SK-N-SH treated with all-trans-retinoic acid at 6 μM for 48 hours (cell line): ENCODE results near the gene PID1.

Source experiments
- ARNTL ChIP-seq: fragments of 450-650 bp; formaldehyde crosslinking; IDR thresholded peaks from 2 replicates; pipeline ENCODE4 v1.5.0; 2020; ENCODE audit warnings: low read depth, mild to moderate bottlenecking, moderate library complexity, borderline replicate concordance
- BACH2 ChIP-seq: fragments of 250-450 bp; sonication (Bioruptor Pico); IDR thresholded peaks from 2 replicates; pipeline ENCODE4 v1.9.0; 2021; ENCODE audit warnings: mild to moderate bottlenecking, borderline replicate concordance
- GLIS3 ChIP-seq: fragments of 250-450 bp; sonication (Bioruptor Pico); IDR thresholded peaks from 2 replicates; pipeline ENCODE4 v1.5.0; 2020; ENCODE audit warnings: mild to moderate bottlenecking, moderate library complexity
- OSR1 ChIP-seq: fragments of 250-450 bp; sonication (Bioruptor Pico); IDR thresholded peaks from 2 replicates; pipeline ENCODE4 v1.8.0; 2022; ENCODE audit warnings: moderate library complexity, mild to moderate bottlenecking, inconsistent platforms
- PATZ1 ChIP-seq: fragments of 250-450 bp; sonication (Bioruptor Pico); IDR thresholded peaks from 2 replicates; pipeline ENCODE4 v1.8.0; 2020; ENCODE audit warnings: mild to moderate bottlenecking, moderate library complexity, borderline replicate concordance
- POU6F1 ChIP-seq: fragments of 250-450 bp; sonication (Bioruptor Pico); IDR thresholded peaks from 2 replicates; pipeline ENCODE4 v1.8.0; 2021; ENCODE audit warnings: low read depth, mild to moderate bottlenecking, moderate library complexity, borderline replicate concordance
- SNAI2 ChIP-seq: fragments of 250-450 bp; sonication (Bioruptor Pico); IDR thresholded peaks from 2 replicates; pipeline ENCODE4 v1.5.0; 2020; ENCODE audit warnings: mild to moderate bottlenecking, moderate library complexity
- TCF4 ChIP-seq: fragments of 250-450 bp; sonication (Bioruptor Pico); IDR thresholded peaks from 2 replicates; pipeline ENCODE4 v1.8.0; 2021; ENCODE audit warnings: mild to moderate bottlenecking, moderate library complexity, borderline replicate concordance
- TSHZ2 ChIP-seq: fragments of 250-450 bp; sonication (Bioruptor Pico); IDR thresholded peaks from 2 replicates; pipeline ENCODE4 v1.5.0; 2020; ENCODE audit warnings: mild to moderate bottlenecking, moderate library complexity
- ZNF565 ChIP-seq: fragments of 450-650 bp; formaldehyde crosslinking; conservative IDR thresholded peaks from 2 replicates; pipeline ENCODE4 v1.5.0; 2020; ENCODE audit warnings: low read depth, mild to moderate bottlenecking, moderate library complexity

- TF ChIP-seq OSR1 (CRISPR knock-in tag) (no peak), POU6F1 (CRISPR knock-in tag) (no peak), ARNTL (CRISPR knock-in tag) (no peak), PATZ1 (CRISPR knock-in tag) (no peak), ZNF565 (CRISPR knock-in tag) (no peak), TCF4 (no peak), GLIS3 (CRISPR knock-in tag) (no peak), SNAI2 (CRISPR knock-in tag) (no peak), BACH2 (no peak), TSHZ2 (CRISPR knock-in tag) (no peak)
Observed at GRCh38 chr2:229087843-229088516, 183.1 kb downstream of the PID1 start.
